A549 (cell line): ENCODE data around the gene DNAJB13. TPM values are rescaled to one million over a fixed set of nuclear protein-coding genes. Genes with fewer than 3 reads are reported as not detected.

Experiments
- ATAC-seq, 2 experiments: fragments of 200-7000 bp in 1 of 2; fragments of >200 bp in 1 of 2; cut with Nextera tagmentation in 1 of 2; cut with Tn5 transposase in 1 of 2; 3 replicates each; pipeline versions ENCODE4 v1.8.0 to v1.9.1; 2018 to 2020; ENCODE audit warnings: mild to moderate bottlenecking in 1 of 2, moderate library complexity in 1 of 2
- CTCF ChIA-PET: fragments of 300-600 bp; sonication (Branson Sonifier 250); formaldehyde crosslinking; extraction: SDS; loops from one replicate; lab custom pipeline; 2021; ENCODE audit warnings: antibody characterized with exemption, inconsistent platforms; lab: Yijun Ruan, JAX
- POLR2A ChIA-PET: fragments of 350-600 bp; formaldehyde crosslinking; extraction: SDS; loops from one replicate; lab custom pipeline; 2021; ENCODE audit warnings: antibody characterized with exemption, inconsistent platforms; lab: Yijun Ruan, JAX
- DNase-seq, 2 experiments: peaks; one replicate each; pipeline versions ENCODE4 v3.0.0 to v3.0.0-alpha.2; 2011 to 2016; ENCODE audit warnings: low read depth in 1 of 2, low spot score in 1 of 2
- FAIRE-seq: peaks from 2 replicates; lab custom pipeline; 2011; peaks lifted over from hg19 to GRCh38; lab: Jason Lieb, UNC
- H3K27ac ChIP-seq, 2 experiments: fragments of >200 bp; sonication (Bioruptor Twin); formaldehyde crosslinking; 3 replicates each; pipeline ENCODE4 v1.5.1; 2016 to 2017
- H3K4me1 ChIP-seq: fragments of >200 bp; sonication (Bioruptor Twin); formaldehyde crosslinking; 3 replicates; pipeline ENCODE4 v1.6.1; 2016
- H3K4me2 ChIP-seq: fragments of >200 bp; sonication (Bioruptor Twin); formaldehyde crosslinking; 3 replicates; pipeline ENCODE4 v1.6.1; 2016
- H3K4me3 ChIP-seq: fragments of >200 bp; sonication (Bioruptor Twin); formaldehyde crosslinking; 3 replicates; pipeline ENCODE4 v1.5.1; 2016
- H3K9me3 ChIP-seq: fragments of >200 bp; sonication (Bioruptor Twin); formaldehyde crosslinking; 3 replicates; pipeline ENCODE4 v1.6.1; 2016
- CBX2 ChIP-seq: fragments of 200-600 bp; sonication (generic); IDR thresholded peaks from 2 replicates; pipeline ENCODE4 v1.6.1; 2016; ENCODE audit warnings: low read depth, mild to moderate bottlenecking, borderline replicate concordance
- CHD2 ChIP-seq: fragments of 150-350 bp; IDR thresholded peaks from 2 replicates; pipeline ENCODE4 v1.6.1; 2014; ENCODE audit warnings: low read length; ENCODE audit not compliant: partially characterized antibody
- CHD4 ChIP-seq: fragments of 200-600 bp; sonication (generic); IDR thresholded peaks from 2 replicates; pipeline ENCODE4 v1.6.1; 2016; ENCODE audit warnings: antibody characterized with exemption, mild to moderate bottlenecking, borderline replicate concordance
- CTCF ChIP-seq: fragments of >200 bp; sonication (Bioruptor Twin); formaldehyde crosslinking; IDR thresholded peaks from 3 replicates; pipeline ENCODE4 v1.5.1; 2016
- EHMT2 ChIP-seq: fragments of 200-600 bp; sonication (generic); IDR thresholded peaks from 2 replicates; pipeline ENCODE4 v1.6.1; 2016; ENCODE audit warnings: antibody characterized with exemption, low read depth, mild to moderate bottlenecking, moderate library complexity
- ELK1 ChIP-seq: fragments of 150-350 bp; IDR thresholded peaks from 2 replicates; pipeline ENCODE4 v1.6.1; 2014; ENCODE audit warnings: low read depth, mild to moderate bottlenecking, low read length
- ESRRA ChIP-seq: fragments of 150-350 bp; IDR thresholded peaks from 2 replicates; pipeline ENCODE4 v1.6.1; 2014; ENCODE audit warnings: mild to moderate bottlenecking, low read length, borderline replicate concordance
- FOSL2 ChIP-seq, 2 experiments: fragments of 450-650 bp in 1 of 2; fragments of >200 bp in 1 of 2; sonication (Bioruptor Twin) in 1 of 2; formaldehyde crosslinking; IDR thresholded peaks; 2 replicates each; pipeline versions ENCODE4 v1.5.0 to v1.6.1; 2016 to 2020; ENCODE audit warnings: mild to moderate bottlenecking in 1 of 2, moderate library complexity in 1 of 2
- GATA3 ChIP-seq: IDR thresholded peaks from 2 replicates; pipeline ENCODE4 v1.6.1; 2012; ENCODE audit warnings: borderline replicate concordance
- HES2 ChIP-seq: fragments of >200 bp; sonication (Bioruptor Twin); formaldehyde crosslinking; IDR thresholded peaks from 2 replicates; pipeline ENCODE4 v1.6.1; 2016
- HMGXB4 ChIP-seq: fragments of 250-450 bp; sonication (Bioruptor Pico); IDR thresholded peaks from 2 replicates; pipeline ENCODE4 v1.5.0; 2021; ENCODE audit warnings: mild to moderate bottlenecking, moderate library complexity, borderline replicate concordance
- HOXB13 ChIP-seq: fragments of 250-450 bp; sonication (Bioruptor Pico); IDR thresholded peaks from 2 replicates; pipeline ENCODE4 v1.5.0; 2020; ENCODE audit warnings: low read depth, mild to moderate bottlenecking, moderate library complexity
- JUNB ChIP-seq: fragments of >200 bp; sonication (Bioruptor Twin); formaldehyde crosslinking; IDR thresholded peaks from 2 replicates; pipeline ENCODE4 v1.6.1; 2016
- KDM5A ChIP-seq: fragments of 200-600 bp; sonication (generic); IDR thresholded peaks from 2 replicates; pipeline ENCODE4 v1.6.1; 2016; ENCODE audit warnings: antibody characterized with exemption, mild to moderate bottlenecking
- MAX ChIP-seq: IDR thresholded peaks from 2 replicates; pipeline ENCODE4 v1.6.1; 2012
- MAZ ChIP-seq: fragments of 150-350 bp; IDR thresholded peaks from 2 replicates; pipeline ENCODE4 v1.6.1; 2014; ENCODE audit warnings: antibody characterized with exemption, low read depth, low read length, borderline replicate concordance
- MYC ChIP-seq: IDR thresholded peaks from 2 replicates; pipeline ENCODE4 v1.6.1; 2012; ENCODE audit warnings: mild to moderate bottlenecking, inconsistent platforms, low read length, improper control_type of control experiment, borderline replicate concordance
- POLR2A ChIP-seq: IDR thresholded peaks from 2 replicates; pipeline ENCODE4 v1.6.1; 2012; ENCODE audit warnings: mild to moderate bottlenecking, low read length
- POLR2AphosphoS2 ChIP-seq: conservative IDR thresholded peaks from 2 replicates; pipeline ENCODE4 v1.6.1; 2012; ENCODE audit warnings: low read length, improper control_type of control experiment, inconsistent platforms
- RARB ChIP-seq: fragments of 250-450 bp; sonication (Bioruptor Pico); IDR thresholded peaks from 2 replicates; pipeline ENCODE4 v1.8.0; 2021; ENCODE audit warnings: mild to moderate bottlenecking, moderate library complexity
- SREBF2 ChIP-seq: fragments of 450-650 bp; IDR thresholded peaks from 2 replicates; pipeline ENCODE4 v1.6.1; 2014; ENCODE audit warnings: mild to moderate bottlenecking, moderate library complexity
- TFCP2L1 ChIP-seq: fragments of 250-450 bp; sonication (Bioruptor Pico); IDR thresholded peaks from 2 replicates; pipeline ENCODE4 v1.5.0; 2021; ENCODE audit warnings: mild to moderate bottlenecking
- TP53 ChIP-seq: fragments of 250-450 bp; sonication (Bioruptor Pico); IDR thresholded peaks from 2 replicates; pipeline ENCODE4 v1.5.0; 2021; ENCODE audit warnings: mild to moderate bottlenecking, moderate library complexity
- ZFP36 ChIP-seq: fragments of 450-650 bp; IDR thresholded peaks from 2 replicates; pipeline ENCODE4 v1.6.1; 2014; ENCODE audit warnings: borderline replicate concordance; ENCODE audit not compliant: partially characterized antibody
- WGBS: methylation state at CpG from one replicate; pipeline ENCODE4 v1.1.6; 2017; ENCODE audit errors: missing lambda C conversion rate; 5-methylcytosine and 5-hydroxymethylcytosine counted together
- polyA plus RNA-seq, 4 experiments: library from polyadenylated mRNA; depleted of rRNA in 3 of 4; stranded (reverse); fragments of >200 nt; fragmentation: RNase III in 1 of 4; extraction: RNeasy Plus Mini Kit Qiagen cat#74134 plus additional on column Dnase treatment in 1 of 4; gene quantifications; 2 replicates in 3 of 4; 3 replicates in 1 of 4; pipeline ENCODE4 v1.2.3, GENCODE V29; 2011 to 2017

DNAJB13 gene
- polyA plus RNA-seq, 2 of the 4 experiments (the other 2 are of a cell fraction) = 0.75 to 0.90 TPM

GRCh38 chr11:74009675-74010305, 59.0 kb downstream of the DNAJB13 start:
- WGBS = 93% methylated on average over 5 of the region's 5 CpGs
- TF ChIP-seq CHD2 (no peak), HOXB13 (CRISPR knock-in tag) (no peak), HES2 (no peak), ESRRA (no peak), MAX (no peak), JUNB (no peak), CTCF (no peak), EHMT2 (no peak), CBX2 (no peak), CHD4 (no peak), ZFP36 (no peak), RARB (CRISPR knock-in tag) (no peak), MAZ (no peak), TFCP2L1 (CRISPR knock-in tag) (no peak), GATA3 (no peak), HMGXB4 (CRISPR knock-in tag) (no peak), POLR2AphosphoS2 (no peak), SREBF2 (no peak), MYC (no peak), KDM5A (no peak)
- DNase-seq (no peak), FAIRE-seq (no peak), ATAC-seq (no peak)
- H3K27ac ChIP-seq = no peak overlapping the region
- H3K4me2 ChIP-seq = no peak overlapping the region
- ChIA-PET CTCF (no interaction called here), POLR2A (no interaction called here)
- H3K4me1 ChIP-seq = no peaks in the 10 kb centered on the region
- no peaks in the 10 kb centered on the region for H3K9me3 ChIP-seq
- no peak overlapping the region for H3K4me3 ChIP-seq

- TF ChIP-seq FOSL2 (IDR thresholded peaks at IDR 0.05) (no peak), FOSL2 (CRISPR knock-in tag; IDR thresholded peaks at IDR 0.05) (no peak), TP53 (CRISPR knock-in tag) (no peak), HMGXB4 (CRISPR knock-in tag) (no peak), KDM5A (no peak), POLR2A (no peak), ELK1 (no peak), EHMT2 (no peak)
- TF ChIP-seq, all 56 proteins: peak for 0
- CTCF ChIA-PET = no interaction called here
These were observed 59.8 kb downstream of the DNAJB13 start for GRCh38 chr11:74010306-74011300.

More at GRCh38 chr11:74010306-74011300, 59.8 kb downstream of the DNAJB13 start:
- DNase-seq (no peak), FAIRE-seq (no peak), ATAC-seq (peak in 1 of 2 experiments; percentile 28; a peak in 3 of 6 replicates)
- H3K4me1 ChIP-seq = no peaks in the 10 kb centered on the region
- no peak overlapping the region for H3K27ac ChIP-seq
- H3K4me3 ChIP-seq = no peak overlapping the region
- 86% methylated on average over 9 of the region's 9 CpGs for WGBS
- no peaks in the 10 kb centered on the region for H3K9me3 ChIP-seq
- no peak overlapping the region for H3K4me2 ChIP-seq
- POLR2A ChIA-PET = no interaction called here
